ENCODE data around the gene PEX11G. TPM values are rescaled to one million over a fixed set of nuclear protein-coding genes. Genes with fewer than 3 reads are reported as not detected.

Gene PEX11G
- total and polyA plus RNA-seq, 10 of the 15 experiments (the other 5 are each of a cell fraction or from before 2014, with no cell fraction given) = 0.05 to 1.8 (median 0.73) TPM; not detected in 1

DNA sequence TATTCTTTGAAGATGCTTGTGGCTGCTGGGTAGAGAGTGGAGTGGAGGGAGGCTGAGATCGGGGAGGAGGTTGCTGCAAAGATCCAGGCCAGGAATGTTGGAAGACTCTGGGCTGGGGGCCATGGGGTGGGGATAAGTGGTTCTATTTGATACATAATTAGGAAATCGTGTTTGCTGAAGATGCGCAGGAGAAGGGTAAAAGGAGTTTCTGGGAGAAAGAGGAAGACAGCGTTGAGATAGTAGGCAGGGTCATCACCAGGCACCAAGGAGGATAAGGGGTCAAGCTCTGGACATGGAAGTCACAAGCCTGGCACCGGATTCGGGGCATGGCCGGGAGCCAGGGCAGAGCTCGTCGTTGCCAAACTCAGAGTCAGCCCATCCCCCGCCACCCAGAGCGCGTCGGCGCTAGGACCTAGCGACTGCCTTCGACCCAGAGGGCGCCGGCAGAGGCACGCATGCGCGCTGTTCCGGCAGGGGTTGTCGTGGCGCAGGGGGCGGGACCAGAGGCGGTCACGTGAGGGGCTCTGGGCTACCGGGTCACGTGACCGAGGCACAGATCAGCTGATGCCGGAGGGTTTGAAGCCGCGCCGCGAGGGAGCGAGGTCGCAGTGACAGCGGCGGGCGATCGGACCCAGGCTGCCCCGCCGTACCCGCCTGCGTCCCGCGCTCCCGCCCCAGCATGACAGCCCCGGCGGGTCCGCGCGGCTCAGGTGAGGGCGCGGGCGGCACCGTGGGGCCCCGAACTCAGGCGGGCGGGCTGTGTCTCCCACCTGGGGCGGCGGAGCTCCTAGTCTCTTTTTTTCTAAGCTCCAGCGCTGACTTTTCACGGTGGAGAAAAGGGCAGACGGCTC, 33.5 kb upstream of the PEX11G start, which contains the start of gene MCOLN1 (continued):
- TF ChIP-seq, protein P1, sequence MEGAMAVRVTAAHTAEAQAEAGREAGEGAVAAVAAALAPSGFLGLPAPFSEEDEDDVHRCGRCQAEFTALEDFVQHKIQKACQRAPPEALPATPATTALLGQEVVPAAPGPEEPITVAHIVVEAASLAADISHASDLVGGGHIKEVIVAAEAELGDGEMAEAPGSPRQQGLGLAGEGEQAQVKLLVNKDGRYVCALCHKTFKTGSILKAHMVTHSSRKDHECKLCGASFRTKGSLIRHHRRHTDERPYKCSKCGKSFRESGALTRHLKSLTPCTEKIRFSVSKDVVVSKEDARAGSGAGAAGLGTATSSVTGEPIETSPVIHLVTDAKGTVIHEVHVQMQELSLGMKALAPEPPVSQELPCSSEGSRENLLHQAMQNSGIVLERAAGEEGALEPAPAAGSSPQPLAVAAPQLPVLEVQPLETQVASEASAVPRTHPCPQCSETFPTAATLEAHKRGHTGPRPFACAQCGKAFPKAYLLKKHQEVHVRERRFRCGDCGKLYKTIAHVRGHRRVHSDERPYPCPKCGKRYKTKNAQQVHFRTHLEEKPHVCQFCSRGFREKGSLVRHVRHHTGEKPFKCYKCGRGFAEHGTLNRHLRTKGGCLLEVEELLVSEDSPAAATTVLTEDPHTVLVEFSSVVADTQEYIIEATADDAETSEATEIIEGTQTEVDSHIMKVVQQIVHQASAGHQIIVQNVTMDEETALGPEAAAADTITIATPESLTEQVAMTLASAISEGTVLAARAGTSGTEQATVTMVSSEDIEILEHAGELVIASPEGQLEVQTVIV (IDR thresholded peaks at IDR 0.05; ENCODE audit: borderline replicate concordance, partially characterized antibody) = peak; percentile 82
- no peak for TF ChIP-seq EZH2 (IDR thresholded peaks at IDR 0.05; ENCODE audit: borderline replicate concordance, control insufficient read depth, low read depth, low read length)
- TF ChIP-seq, protein P2, sequence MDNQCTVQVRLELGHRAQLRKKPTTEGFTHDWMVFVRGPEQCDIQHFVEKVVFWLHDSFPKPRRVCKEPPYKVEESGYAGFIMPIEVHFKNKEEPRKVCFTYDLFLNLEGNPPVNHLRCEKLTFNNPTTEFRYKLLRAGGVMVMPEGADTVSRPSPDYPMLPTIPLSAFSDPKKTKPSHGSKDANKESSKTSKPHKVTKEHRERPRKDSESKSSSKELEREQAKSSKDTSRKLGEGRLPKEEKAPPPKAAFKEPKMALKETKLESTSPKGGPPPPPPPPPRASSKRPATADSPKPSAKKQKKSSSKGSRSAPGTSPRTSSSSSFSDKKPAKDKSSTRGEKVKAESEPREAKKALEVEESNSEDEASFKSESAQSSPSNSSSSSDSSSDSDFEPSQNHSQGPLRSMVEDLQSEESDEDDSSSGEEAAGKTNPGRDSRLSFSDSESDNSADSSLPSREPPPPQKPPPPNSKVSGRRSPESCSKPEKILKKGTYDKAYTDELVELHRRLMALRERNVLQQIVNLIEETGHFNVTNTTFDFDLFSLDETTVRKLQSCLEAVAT (IDR thresholded peaks at IDR 0.05) = peak; percentile 82
- peak; percentile 91 for TF ChIP-seq ZNF207 (IDR thresholded peaks at IDR 0.05; ENCODE audit: borderline replicate concordance)
- TF ChIP-seq, protein P3, sequence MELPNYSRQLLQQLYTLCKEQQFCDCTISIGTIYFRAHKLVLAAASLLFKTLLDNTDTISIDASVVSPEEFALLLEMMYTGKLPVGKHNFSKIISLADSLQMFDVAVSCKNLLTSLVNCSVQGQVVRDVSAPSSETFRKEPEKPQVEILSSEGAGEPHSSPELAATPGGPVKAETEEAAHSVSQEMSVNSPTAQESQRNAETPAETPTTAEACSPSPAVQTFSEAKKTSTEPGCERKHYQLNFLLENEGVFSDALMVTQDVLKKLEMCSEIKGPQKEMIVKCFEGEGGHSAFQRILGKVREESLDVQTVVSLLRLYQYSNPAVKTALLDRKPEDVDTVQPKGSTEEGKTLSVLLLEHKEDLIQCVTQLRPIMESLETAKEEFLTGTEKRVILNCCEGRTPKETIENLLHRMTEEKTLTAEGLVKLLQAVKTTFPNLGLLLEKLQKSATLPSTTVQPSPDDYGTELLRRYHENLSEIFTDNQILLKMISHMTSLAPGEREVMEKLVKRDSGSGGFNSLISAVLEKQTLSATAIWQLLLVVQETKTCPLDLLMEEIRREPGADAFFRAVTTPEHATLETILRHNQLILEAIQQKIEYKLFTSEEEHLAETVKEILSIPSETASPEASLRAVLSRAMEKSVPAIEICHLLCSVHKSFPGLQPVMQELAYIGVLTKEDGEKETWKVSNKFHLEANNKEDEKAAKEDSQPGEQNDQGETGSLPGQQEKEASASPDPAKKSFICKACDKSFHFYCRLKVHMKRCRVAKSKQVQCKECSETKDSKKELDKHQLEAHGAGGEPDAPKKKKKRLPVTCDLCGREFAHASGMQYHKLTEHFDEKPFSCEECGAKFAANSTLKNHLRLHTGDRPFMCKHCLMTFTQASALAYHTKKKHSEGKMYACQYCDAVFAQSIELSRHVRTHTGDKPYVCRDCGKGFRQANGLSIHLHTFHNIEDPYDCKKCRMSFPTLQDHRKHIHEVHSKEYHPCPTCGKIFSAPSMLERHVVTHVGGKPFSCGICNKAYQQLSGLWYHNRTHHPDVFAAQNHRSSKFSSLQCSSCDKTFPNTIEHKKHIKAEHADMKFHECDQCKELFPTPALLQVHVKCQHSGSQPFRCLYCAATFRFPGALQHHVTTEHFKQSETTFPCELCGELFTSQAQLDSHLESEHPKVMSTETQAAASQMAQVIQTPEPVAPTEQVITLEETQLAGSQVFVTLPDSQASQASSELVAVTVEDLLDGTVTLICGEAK (IDR thresholded peaks at IDR 0.05; ENCODE audit: borderline replicate concordance) = no peak; the same call in 1 of the 2 replicates
- TF ChIP-seq POLR2AphosphoS2 (IDR thresholded peaks at IDR 0.05; ENCODE audit: low read depth, low read length) = no peak
- TF ChIP-seq MXI1 (IDR thresholded peaks at IDR 0.05; ENCODE audit: low read depth, low read length) = peak; percentile 92
- TF ChIP-seq BRCA1 (IDR thresholded peaks at IDR 0.05; ENCODE audit: low read depth, low read length) = 0 out of 2 replicates have a peak, but pooled peaks have one; percentile 10
- TF ChIP-seq CBFB (IDR thresholded peaks at IDR 0.05; ENCODE audit: low read depth) = 0 out of 2 replicates have a peak, but pooled peaks have one; percentile 30
- 0 out of 2 replicates have a peak, but pooled peaks have one; percentile 35 for TF ChIP-seq ATF7 (IDR thresholded peaks at IDR 0.05; ENCODE audit: low read depth)
- TF ChIP-seq CEBPZ (IDR thresholded peaks at IDR 0.05; ENCODE audit: low read depth, low read length) = 0 out of 2 replicates have a peak, but pooled peaks have one; percentile 35
- TF ChIP-seq, protein P4, sequence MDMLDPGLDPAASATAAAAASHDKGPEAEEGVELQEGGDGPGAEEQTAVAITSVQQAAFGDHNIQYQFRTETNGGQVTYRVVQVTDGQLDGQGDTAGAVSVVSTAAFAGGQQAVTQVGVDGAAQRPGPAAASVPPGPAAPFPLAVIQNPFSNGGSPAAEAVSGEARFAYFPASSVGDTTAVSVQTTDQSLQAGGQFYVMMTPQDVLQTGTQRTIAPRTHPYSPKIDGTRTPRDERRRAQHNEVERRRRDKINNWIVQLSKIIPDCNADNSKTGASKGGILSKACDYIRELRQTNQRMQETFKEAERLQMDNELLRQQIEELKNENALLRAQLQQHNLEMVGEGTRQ (IDR thresholded peaks at IDR 0.05; ENCODE audit: borderline replicate concordance, low read depth, low read length) = peak; percentile 100
- TF ChIP-seq NFYB (IDR thresholded peaks at IDR 0.05; ENCODE audit: insufficient read depth, low read depth, low read length) = no peak
- no peak for TF ChIP-seq JUNB (IDR thresholded peaks at IDR 0.05)
- TF ChIP-seq LARP7 (IDR thresholded peaks at IDR 0.05) = peak; percentile 94

Data from GM12878 (cell line).